GM19240 (cell line): ENCODE measurements around the gene CDK17.
"Not testable (repeated sequence)": the region's sequence is repeated elsewhere in the genome, so short reads cannot be mapped to it uniquely, and the experiment has no call there.

ENCODE experiments used
- DNase-seq: peaks from one replicate; pipeline ENCODE4 v3.0.0; 2011; ENCODE audit warnings: low spot score; ENCODE audit not compliant: insufficient read length

The CDK17 gene

DNA sequence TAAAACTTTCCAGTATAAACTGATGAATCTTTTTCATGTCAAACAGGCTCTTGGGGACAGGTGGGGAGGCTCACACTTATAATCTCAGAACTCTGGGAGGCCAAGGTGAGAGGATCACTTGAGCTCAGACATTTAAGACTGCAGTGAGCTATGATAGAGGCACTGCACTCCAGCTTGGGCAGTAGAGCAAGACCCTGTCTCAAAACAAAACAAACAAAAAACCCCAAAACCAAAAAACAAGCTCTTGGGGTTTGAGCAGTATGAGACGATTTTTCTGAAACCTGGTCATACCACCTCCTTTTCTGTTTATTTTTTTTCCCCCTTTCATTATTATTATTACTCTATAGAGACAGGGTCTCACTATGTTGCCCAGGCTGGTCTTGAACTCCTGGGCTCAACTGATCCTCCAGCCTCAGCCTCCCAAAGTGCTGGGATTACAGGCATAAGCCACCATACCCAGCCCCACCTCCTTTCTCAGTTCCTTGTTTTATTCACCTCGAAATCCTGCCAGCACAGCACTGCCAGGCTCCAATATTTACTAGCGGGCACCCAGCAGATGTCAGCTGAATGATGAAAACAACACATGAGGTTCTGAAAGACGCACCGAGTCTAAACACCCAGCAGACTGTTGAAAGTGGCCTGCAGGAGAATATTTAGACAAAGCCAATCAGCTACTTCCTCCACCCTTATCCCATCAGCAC, 19.5 kb upstream of the CDK17 start:
- DNase-seq: no peak

- not testable (repeated sequence) for DNase-seq
These were observed 17.4 kb upstream of the CDK17 start for GRCh38 chr12:96417688-96418087.

GRCh38 chr12:96416033-96416799, 16.0 kb upstream of the CDK17 start:
- DNase-seq: no peak

GRCh38 chr12:96414637-96415036, 14.4 kb upstream of the CDK17 start:
- no peak for DNase-seq

- DNase-seq: no peak
These were observed 12.2 kb upstream of the CDK17 start for GRCh38 chr12:96412431-96412830.

- DNase-seq: no peak
These were observed 9.5 kb upstream of the CDK17 start for GRCh38 chr12:96409731-96410130.

DNA sequence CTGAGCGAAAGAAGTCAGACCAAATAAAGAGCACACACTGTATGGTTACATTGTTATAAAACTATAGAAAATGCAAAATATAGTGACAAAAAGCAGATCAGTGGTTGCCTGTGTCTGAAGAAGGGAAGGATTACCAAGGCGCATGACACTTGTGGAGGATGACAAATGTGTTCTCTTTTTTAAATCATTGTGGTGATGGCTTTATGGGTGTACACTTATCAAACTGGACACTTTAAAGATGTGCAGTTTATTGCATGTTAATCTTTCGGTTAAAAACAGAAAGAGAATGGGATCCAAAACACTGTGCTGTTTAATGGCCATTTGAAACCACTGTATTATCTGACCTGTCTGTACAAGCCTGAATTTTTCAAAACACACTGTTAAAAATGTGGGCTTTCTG, 8.8 kb upstream of the CDK17 start:
- no peak for DNase-seq

- peak; percentile 35 for DNase-seq
These were observed 7.3 kb upstream of the CDK17 start for GRCh38 chr12:96407429-96408097.

DNA sequence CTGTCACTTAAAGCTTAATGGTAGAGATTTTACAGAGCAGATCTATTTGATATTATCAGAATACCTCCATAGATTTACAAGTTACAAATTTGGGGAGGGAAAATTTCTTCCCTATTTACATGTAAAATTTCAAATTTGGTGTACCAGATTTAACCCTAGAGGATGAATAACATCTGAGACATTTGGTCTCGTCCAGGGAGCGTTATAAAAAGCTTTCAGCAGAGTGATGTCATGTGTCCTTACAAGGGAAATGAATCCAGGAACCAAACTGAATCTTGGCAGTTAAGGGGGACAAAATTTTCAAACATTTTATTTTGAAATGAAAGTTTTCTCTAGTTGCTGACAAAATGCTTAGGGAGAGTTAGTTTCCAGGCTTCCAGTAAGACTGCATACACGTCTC, 4.5 kb upstream of the CDK17 start:
- no peak for DNase-seq

- DNase-seq: no peak
These were observed 3.6 kb upstream of the CDK17 start for GRCh38 chr12:96403870-96404269.

DNA sequence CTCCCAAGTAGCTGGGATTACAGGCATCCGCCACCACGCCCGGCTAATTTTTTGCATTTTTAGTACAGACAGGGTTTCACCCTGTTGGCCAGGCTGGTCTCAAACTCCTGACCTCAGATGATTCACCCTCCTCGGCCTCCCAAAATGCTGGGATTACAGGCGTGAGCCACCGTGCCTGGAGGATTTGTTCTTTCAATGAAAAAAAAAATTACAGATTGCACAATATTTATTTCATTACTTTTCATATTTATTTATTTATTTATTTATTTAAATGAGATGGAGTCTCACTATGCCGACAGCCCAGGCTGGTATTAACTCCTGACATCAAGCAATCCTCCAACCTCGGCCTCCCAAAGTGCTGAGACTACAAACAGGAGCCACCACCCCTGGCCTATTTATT, 2.3 kb upstream of the CDK17 start:
- not testable (repeated sequence) for DNase-seq

DNA sequence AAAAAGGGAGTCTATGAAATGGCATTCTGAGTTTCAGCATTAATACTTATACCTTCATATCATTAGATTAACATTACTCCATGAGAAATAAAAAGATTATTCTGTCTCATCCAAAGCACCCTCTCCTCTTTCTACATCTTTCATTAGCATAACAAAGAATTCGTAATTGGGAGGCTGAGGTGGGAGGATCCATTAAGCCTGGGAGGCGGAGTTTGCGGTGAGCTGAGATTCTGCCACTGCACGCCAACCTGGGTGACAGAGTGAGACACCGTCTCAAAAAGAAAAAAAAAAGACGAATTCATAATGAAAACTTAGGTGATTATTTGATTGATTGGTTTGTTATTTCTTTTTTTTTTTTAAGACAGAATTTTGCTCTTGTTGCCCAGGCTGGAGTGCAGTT, 1.8 kb upstream of the CDK17 start:
- DNase-seq: no peak

GRCh38 chr12:96401076-96401871, 1.0 kb upstream of the CDK17 start:
- DNase-seq: no peak

GRCh38 chr12:96400631-96401075, 414 bp upstream of the CDK17 start:
- no peak for DNase-seq

GRCh38 chr12:96399120-96399918, 920 bp downstream of the CDK17 start:
- peak; percentile 30 for DNase-seq

GRCh38 chr12:96398424-96399119, 1.7 kb downstream of the CDK17 start:
- DNase-seq: no peak

DNA sequence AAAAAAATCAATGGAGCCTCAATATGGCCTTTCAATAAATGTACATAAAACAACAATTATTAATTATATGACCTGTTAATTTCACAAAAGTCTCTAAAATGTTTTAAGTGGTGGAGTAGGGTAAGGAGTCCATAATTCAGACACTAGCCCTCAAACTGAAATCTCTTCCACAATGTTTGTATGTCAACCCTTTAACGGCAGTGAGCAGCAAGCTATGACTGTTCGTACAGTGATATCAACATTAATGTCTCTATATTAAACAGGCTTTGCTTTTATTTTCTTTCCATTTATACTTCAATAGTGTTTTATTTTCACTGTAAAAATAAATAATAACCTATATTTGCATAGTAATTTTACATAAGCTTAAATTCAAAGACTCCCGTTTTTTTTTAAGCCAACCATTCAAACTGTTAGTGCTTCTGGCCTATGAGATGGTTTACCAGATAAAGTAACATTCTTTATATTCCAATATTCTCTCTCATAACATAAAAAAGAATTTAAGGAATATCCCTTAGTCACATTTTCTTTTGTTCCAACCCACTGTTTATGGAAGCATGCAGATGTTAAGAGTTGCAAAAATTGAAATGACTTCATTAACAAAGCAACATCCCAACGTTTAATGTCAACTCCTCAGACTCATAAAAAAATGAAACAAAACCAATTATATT, 2.3 kb downstream of the CDK17 start:
- DNase-seq: no peak

- no peak for DNase-seq
These were observed 3.3 kb downstream of the CDK17 start for GRCh38 chr12:96396914-96397313.

DNA sequence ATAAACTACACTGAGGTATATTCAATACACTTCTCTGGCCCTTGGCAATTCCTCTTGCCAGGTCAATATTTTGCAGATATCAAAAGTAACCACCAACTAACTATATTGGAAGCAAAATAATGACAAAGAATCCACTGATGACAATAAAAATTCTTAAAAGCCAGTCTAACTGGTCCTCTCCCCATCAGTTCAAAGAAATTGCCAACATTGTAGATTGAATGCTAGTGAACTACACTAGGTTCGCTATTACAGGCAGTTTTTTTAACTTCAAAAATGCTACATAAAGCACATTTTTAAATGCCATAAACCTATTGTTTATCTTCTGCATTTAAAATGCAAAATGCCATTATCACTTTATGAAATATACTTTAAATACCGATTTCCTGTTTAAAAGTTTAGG, 4.0 kb downstream of the CDK17 start:
- no peak for DNase-seq

DNA sequence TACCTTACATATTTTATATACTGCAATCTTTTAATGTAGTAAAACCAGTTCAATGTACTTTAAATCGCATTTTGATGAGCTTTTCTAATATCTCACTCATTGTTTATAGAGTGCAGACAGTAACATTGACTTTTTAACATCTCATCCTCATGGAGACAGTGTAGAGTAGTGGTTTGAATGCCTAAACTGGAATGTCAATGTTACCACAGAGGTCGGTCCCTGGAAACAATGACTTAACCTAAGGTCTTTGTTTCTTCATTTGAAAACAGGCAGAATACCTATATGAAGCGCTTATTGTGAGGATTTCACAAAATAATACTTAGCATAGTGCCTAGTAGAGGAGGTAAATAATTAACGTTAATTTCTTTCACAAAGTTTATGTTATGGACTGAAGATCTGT, 5.0 kb downstream of the CDK17 start:
- DNase-seq: no peak
